Stomach smooth muscle (tissue), 2 donors: ENCODE results near the gene DPRX.

Experiments
- H3K27ac ChIP-seq: one replicate; pipeline ENCODE4 v1.7.0; 2013; ENCODE audit warnings: mild to moderate bottlenecking, low read length, inconsistent platforms
- H3K27me3 ChIP-seq, 2 donors: one replicate each; pipeline ENCODE4 v1.7.0; 2013; ENCODE audit warnings: low read length in 2 of 2; ENCODE audit not compliant: insufficient read depth in 2 of 2, control insufficient read depth in 1 of 2
- H3K36me3 ChIP-seq, 2 donors: one replicate each; pipeline ENCODE4 v1.7.0; 2013; ENCODE audit warnings: low read length in 2 of 2; ENCODE audit not compliant: control insufficient read depth in 2 of 2, insufficient read depth in 2 of 2
- H3K4me1 ChIP-seq: one replicate; pipeline ENCODE4 v1.7.0; 2013; ENCODE audit warnings: low read length; ENCODE audit not compliant: control insufficient read depth, insufficient read depth
- H3K4me3 ChIP-seq, 2 donors: one replicate each; pipeline ENCODE4 v1.7.0; 2013; ENCODE audit warnings: low read length in 2 of 2
- H3K9ac ChIP-seq, 2 donors: one replicate each; pipeline ENCODE4 v1.7.0; 2013; ENCODE audit warnings: low read length in 2 of 2, mild to moderate bottlenecking in 1 of 2
- H3K9me3 ChIP-seq, 2 donors: one replicate each; pipeline ENCODE4 v1.7.0; 2013; ENCODE audit warnings: low read length in 2 of 2; ENCODE audit not compliant: control insufficient read depth in 2 of 2
- donor health status: healthy.
- donor health status: Pancreatic carcinoma.

The DPRX gene

DNA sequence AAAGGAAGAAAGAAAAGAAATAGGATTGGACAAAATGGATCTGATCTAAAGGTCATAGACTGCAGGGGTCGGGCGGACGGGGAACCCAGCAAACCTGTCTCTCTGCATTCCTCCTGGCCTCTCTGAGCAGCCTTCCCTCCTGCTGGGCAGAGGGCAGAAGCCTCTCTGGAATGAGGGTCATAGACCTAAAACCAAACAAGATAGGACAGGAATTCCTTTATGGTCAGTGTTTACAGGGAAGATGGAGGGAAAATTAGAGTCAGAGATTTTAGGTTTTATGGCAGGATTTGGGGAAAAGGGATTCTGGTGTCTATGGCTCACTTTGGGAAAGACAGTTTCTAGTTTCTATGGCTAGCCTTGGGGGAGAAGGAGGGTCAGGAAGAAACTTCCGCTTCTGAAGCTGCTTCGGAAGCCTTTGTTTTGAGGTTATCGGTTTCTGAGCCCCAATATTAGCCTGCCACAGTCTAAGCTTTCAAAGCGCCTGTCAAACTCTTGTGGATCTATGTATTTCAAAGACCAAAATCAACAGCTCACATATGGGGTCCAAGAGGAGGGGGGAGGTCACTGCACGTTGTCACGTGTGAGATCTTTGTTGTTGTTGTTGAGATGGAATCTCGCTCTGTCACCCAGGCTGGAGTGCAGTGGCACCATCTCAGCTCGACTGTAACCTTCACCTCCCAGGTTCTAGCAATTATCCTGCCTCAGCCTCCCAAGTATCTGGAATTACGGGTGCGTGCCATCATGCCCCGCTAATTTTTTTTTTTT is 18.9 kb upstream of the DPRX start:
- Histone ChIP-seq H3K9ac (no peak overlapping the region), H3K36me3 (no peaks in the 10 kb centered on the region), H3K4me1 (no peaks in the 10 kb centered on the region), H3K27ac (no peak overlapping the region), H3K4me3 (no peak overlapping the region), H3K27me3 (no peaks in the 10 kb centered on the region), H3K9me3 (no peaks in the 10 kb centered on the region)

DNA sequence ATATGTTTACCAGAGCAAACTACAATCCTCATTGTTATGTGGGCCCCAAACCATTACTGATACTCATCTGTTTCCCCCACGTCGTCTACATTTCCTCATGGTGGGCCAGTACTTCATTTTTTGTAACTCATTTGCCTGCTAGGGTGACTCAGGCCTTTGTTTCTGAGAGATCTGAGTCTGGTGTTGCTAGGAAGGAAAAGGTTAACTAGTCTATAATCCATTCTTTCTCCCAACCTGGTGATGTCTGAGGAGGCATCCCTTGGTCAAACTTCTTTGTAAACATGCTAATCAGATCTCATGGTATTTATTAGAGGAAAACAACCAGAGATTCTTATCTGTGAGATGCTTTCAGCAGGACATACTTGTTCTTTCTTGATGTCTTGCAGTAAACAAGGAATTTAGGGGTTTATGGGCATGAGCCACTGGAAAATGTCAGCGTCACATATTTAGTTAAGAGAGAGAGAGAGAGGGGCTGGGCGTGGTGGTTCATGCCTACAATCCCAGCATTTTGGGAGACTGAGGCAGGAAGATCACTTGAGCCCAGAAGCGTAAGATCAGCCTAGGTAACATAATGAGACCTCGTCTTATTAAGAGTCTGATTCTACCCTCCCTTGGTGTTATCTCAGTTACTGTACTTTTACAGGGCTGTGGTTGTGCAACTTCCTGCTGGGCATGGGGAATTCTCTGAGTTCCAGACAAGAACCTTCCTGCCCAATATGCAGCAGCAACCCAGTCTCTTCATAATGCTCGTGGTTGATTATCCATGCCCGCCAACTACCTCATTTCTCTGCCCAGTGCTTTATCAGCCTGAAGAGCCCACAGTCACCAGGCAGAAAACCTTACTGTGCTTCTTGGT is 9.7 kb upstream of the DPRX start:
- Histone ChIP-seq H3K36me3 (no peaks in the 10 kb centered on the region), H3K27ac (no peak overlapping the region), H3K4me3 (no peak overlapping the region), H3K9me3 (no peaks in the 10 kb centered on the region), H3K27me3 (no peaks in the 10 kb centered on the region), H3K4me1 (no peaks in the 10 kb centered on the region), H3K9ac (no peak overlapping the region)

DNA sequence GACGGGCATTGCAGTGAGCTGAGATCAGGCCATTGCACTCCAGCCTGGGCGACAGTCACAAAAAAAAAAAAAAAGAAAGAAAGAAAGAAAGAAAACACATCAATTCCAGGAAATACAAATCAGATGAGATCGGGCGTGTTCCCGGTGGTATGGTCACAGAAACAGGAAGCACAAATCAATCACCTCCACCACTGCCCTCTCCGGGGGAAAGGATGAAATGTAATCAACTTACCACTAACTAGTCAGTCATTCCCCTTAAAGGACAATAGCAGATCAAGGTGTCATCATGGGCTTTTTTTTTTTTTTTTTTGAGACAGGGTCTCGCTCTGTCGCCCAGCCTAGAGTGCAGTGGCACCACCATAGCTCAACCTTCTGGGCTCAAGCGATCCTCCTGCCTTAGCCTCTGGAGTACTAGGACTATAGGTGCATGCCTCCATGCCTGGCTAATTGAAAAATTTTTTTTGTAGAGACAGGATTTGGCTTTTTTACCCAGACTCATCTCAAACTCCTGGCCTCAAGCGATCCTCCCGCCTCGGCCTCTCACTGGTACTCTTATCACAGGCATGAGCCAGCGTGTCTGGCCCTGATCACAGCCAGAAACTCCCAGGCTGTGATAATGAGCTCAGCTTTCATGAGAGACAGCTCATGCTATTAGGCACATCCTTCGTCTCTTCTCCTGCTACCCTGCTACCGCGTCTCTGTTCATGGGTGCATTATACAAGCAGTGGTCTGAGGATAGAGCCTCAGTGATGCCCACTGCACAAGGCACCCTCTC is 6.8 kb upstream of the DPRX start:
- H3K27ac ChIP-seq = no peak overlapping the region
- no peak overlapping the region for H3K4me3 ChIP-seq
- H3K27me3 ChIP-seq = no peaks in the 10 kb centered on the region
- no peaks in the 10 kb centered on the region for H3K36me3 ChIP-seq
- H3K9ac ChIP-seq = no peak overlapping the region
- H3K4me1 ChIP-seq = no peaks in the 10 kb centered on the region
- no peaks in the 10 kb centered on the region for H3K9me3 ChIP-seq

DNA sequence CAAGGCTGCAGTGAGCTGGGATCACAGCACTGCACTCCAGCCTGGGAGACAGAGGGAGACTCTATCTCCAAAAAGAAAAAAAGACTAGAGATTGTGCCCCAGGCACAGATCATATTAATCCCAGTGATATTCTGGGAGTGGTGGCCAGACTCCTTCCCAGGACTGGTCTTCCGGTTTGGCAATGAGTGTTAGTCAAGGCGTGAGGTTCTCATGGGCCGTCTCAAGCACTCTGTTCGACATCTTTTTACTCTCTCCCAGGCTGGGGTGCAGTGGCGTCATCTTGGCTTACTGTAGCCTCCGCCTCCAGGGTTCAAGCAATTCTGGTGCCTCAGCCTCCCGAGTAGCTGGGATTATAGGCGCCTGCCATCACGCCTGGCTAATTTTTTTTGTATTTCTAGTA is 5.3 kb upstream of the DPRX start:
- H3K9me3 ChIP-seq = no peaks in the 10 kb centered on the region
- H3K4me1 ChIP-seq = no peaks in the 10 kb centered on the region
- no peak overlapping the region for H3K27ac ChIP-seq
- no peaks in the 10 kb centered on the region for H3K36me3 ChIP-seq
- no peak overlapping the region for H3K4me3 ChIP-seq
- H3K27me3 ChIP-seq = no peaks in the 10 kb centered on the region
- no peak overlapping the region for H3K9ac ChIP-seq

DNA sequence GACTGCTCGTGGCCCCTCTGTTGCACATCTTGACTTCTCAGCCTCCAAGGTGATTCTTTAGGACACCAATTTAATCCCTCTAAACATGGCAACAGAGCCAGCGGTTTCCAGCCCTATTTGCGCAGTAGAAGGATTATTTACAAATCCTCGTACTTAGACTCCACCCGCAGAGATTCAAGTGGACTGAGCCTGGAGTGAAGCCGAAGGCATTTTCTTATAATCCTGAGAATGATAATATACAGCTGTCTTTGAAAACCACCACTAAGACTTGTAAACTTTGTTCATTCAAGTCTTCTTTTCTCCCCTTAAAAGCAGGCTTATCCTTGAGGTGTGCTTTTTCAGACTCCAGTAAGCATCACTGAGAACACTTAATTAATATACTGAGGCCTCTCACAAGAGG is 4.8 kb upstream of the DPRX start:
- H3K4me3 ChIP-seq = no peak overlapping the region
- H3K27me3 ChIP-seq = no peaks in the 10 kb centered on the region
- no peak overlapping the region for H3K9ac ChIP-seq
- H3K36me3 ChIP-seq = no peaks in the 10 kb centered on the region
- H3K27ac ChIP-seq = no peak overlapping the region
- H3K9me3 ChIP-seq = no peaks in the 10 kb centered on the region
- H3K4me1 ChIP-seq = no peaks in the 10 kb centered on the region

DNA sequence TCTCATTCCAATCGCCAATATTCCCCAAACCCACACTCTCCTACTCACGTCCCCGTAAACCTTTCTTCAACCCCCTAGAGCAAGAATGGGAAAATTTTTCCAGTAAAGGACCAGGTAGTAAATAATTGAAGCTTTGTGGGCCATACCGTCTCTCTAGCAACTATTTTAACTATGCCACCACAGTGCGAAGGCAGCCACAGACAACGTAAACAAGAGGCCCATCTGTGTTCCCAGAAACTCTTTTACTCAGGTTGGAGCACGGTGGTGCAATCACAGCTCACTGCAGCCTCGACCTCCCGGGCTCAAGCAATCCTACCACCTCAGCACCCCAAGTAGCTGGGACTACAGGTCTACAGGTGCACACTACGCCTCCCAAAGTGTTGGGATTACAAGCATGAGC is 3.0 kb downstream of the DPRX start:
- Histone ChIP-seq H3K4me3 (no peak overlapping the region), H3K36me3 (no peaks in the 10 kb centered on the region), H3K4me1 (no peaks in the 10 kb centered on the region), H3K9ac (no peak overlapping the region), H3K27me3 (no peaks in the 10 kb centered on the region), H3K27ac (no peak overlapping the region), H3K9me3 (no peaks in the 10 kb centered on the region)

DNA sequence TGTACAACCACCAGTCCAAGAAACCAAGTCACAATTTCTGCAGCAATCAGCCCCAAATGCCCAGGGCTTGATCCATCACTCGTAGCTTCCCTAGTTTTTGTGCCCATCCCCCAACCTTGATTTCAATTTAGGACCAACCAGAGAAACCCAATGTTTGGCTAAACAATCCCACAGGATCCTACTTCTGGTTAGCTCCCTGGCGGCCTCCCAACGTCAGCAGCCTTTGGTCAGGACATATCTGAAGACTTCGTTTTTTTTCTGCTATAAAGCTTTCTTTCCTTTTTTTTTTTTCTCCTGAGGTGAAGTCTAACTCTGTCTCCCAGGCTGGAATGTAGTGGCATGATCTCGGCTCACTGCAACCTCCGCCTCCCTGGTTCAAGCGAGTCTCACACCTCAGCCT is 7.7 kb downstream of the DPRX start:
- no peak overlapping the region for H3K4me3 ChIP-seq
- no peak overlapping the region for H3K27ac ChIP-seq
- no peak overlapping the region for H3K9ac ChIP-seq
- no peaks in the 10 kb centered on the region for H3K36me3 ChIP-seq
- H3K27me3 ChIP-seq = no peaks in the 10 kb centered on the region
- no peaks in the 10 kb centered on the region for H3K4me1 ChIP-seq
- no peaks in the 10 kb centered on the region for H3K9me3 ChIP-seq

DNA sequence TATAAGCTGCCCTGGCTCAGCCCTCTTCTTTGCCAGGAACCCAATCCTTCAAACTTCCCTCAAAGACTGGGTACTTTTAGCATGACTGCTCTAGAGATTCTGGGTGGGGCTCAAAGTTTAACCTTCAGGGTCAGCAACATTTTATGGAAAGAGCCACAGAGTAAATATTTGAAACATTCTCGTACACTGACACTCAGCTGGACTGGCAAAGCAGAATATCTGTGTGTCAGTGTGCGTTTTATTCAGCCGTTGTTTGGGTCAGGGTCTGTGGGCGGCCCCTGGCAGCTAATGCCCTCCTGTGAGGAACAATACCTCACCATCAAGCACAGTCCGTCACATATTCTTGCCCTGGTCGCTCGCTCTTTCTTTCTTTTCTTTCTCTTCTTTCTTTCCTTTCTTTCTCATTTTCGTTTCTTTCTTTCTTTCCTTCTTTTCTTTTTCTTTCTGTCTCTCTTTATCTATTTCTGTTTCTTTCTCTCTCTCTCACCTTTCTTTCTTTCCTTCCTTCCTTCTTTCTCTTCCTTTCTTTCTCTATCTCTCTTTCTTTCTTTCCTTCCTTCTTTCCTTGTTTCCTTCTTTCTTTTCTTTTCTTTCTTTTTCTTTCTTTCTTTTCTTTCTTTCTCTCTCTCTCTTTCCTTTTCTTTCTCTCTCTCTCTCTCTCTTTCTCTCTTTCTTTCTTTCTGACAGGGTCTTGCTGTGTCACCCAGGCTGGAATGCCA is 10.7 kb downstream of the DPRX start:
- Histone ChIP-seq H3K4me1 (no peaks in the 10 kb centered on the region), H3K9ac (no peak overlapping the region), H3K9me3 (no peaks in the 10 kb centered on the region), H3K36me3 (no peaks in the 10 kb centered on the region), H3K4me3 (no peak overlapping the region), H3K27ac (no peak overlapping the region), H3K27me3 (no peaks in the 10 kb centered on the region)

DNA sequence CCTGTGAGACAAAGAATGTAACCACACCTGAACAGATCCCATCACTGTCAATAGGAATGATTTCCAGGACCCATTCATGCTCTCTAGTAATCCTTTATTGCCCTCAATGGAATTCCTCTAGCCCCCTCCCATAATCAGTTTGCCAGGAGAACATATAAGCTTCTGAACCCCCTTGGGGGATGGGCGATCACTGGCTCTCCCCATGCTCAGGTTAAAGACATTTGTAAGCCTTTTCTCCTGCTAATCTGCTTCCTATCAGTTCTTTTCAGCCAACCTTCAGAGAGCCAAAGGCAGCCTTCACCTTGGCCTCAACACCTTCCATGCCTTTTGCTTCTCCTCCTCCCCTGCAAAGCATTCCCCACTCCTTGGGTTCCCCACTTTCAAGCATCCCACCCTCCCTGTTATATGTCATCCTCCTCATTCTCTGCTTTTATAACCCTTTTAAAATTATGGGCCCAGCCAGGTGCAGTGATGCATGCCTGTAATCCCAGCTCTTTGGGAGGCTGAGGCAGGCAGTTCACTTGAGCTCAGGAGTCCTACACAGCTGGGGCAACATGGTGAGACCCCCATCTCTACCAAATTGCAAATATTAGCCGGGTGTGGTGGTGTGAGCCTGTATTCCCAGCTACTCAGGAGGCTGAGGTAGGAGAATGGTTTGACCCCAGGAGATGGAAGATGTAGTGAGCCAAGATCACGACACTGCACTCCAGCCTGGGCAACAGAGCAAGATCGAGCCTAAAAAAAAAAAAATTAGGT is 12.4 kb downstream of the DPRX start:
- Histone ChIP-seq H3K4me3 (no peak overlapping the region), H3K27ac (no peak overlapping the region), H3K9me3 (peaks cover 0 to 2% of the 10 kb centered on the region in 2 donors)

DNA sequence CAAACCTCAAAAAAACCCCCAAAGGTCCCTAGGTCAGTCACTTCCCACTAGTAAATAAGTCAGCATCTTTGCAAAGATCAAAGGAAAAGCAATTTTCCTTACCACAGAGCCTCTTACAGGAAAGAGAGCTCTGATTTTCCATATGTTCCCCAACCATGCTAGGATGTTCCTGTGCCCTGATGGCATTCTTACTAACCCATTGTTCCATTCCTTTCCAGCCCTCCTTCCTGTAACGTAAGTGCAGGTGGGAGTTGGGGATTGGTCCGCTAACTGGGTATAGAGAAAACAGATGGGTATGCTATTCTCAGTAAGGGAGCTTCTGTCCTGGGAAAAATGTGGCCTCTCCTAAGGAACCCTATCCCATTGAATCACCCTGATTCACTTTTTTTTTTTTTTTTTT is 14.3 kb downstream of the DPRX start:
- no peaks in the 10 kb centered on the region for H3K4me1 ChIP-seq
- peaks cover 0 to 10% of the 10 kb centered on the region in 2 donors for H3K9me3 ChIP-seq
- H3K36me3 ChIP-seq = no peaks in the 10 kb centered on the region
- no peaks in the 10 kb centered on the region for H3K27me3 ChIP-seq
- no peak overlapping the region for H3K9ac ChIP-seq
- no peak overlapping the region for H3K27ac ChIP-seq
- no peak overlapping the region for H3K4me3 ChIP-seq

More for the DNA sequence above, 12.4 kb downstream of the DPRX start:
- no peaks in the 10 kb centered on the region for H3K36me3 ChIP-seq
- no peak overlapping the region for H3K9ac ChIP-seq
- H3K4me1 ChIP-seq = no peaks in the 10 kb centered on the region
- no peaks in the 10 kb centered on the region for H3K27me3 ChIP-seq
